GM21619 (cell line): ENCODE measurements around the gene KCTD14.
"Not testable (repeated sequence)": the region's sequence is repeated elsewhere in the genome, so short reads cannot be mapped to it uniquely, and the experiment has no call there.

ENCODE experiments used
- ATAC-seq: cut with Tn5 transposase; IDR thresholded peaks from one replicate; pipeline ENCODE4 v1.9.1; 2021; ENCODE audit not compliant: unreplicated experiment

Gene KCTD14

DNA sequence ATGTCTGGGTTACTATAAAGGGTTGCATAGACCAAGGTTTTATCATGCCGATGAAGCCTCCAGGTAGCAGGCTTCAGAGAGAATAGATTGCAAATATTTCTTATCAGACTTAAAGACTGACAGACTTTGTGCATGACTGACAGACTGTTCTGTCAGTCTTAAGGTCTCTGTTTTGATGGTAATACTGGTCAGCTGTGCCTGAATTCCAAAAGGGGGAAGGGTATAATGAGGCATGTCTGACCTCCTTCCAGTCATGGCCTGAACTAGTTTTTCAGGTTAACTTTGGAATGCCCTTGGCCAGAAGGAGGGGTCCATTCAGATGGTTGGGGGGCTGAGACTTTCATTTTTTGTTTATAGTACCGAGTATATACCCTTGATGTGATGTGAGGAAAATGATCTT lies 4.7 kb upstream of the KCTD14 start:
- ATAC-seq = no peak

DNA sequence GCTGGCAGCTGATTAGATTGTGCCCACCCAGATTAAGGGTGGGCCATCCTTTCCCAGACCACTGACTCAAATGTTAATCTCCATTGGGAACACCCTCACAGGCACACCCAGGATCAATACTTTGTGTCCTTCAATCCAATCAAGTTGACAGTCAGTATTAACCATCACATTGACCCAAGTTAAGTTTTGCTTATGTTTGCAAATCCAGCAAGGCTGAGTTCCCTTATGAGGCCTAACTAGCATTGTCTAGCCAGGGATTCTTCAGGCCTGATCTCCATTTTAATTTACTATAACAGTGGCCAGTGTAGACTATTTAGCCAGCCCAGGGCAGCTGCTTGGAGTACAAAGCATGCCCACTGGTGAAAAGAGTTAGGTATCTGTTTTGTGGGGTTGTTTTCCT lies 2.3 kb upstream of the KCTD14 start:
- no peak for ATAC-seq

DNA sequence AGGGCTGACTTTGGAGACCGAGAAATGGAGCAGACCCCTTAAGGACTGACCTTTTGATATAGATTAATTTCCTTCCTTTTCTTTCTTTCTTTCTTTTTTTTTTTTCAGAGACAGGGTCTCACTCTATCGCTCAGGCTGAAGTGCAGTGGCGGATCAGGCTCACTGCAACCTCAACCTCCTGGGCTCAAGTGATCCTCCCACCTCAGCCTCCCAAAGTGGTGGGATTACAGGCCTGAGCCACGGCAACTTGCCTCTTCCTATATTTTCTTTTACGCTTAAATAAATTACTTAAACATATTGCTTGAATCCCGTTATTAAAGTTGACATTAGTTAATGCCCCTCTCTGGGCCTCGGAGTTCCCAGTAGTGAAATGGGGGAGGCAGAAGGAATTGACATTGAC lies 350 bp upstream of the KCTD14 start:
- ATAC-seq = no peak

DNA sequence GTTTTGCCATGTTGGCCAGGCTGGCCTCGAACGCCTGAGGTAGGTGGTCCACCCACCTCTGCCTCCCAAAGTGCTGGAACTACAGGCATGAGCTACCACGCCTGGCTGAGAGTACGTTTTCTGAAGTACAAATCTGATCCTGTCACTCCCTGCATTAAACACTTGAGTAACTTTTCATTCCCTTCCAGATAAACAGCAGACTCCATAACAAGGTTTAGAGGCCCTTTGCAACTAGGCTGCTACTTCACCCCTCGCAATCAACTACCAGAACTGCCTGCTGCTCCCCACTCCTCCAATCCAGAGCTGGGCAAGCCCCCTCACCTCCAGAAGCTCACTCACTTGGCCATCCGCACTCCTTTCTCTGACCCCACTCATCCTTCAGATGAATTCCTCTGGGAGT lies 1.5 kb downstream of the KCTD14 start:
- no peak for ATAC-seq

DNA sequence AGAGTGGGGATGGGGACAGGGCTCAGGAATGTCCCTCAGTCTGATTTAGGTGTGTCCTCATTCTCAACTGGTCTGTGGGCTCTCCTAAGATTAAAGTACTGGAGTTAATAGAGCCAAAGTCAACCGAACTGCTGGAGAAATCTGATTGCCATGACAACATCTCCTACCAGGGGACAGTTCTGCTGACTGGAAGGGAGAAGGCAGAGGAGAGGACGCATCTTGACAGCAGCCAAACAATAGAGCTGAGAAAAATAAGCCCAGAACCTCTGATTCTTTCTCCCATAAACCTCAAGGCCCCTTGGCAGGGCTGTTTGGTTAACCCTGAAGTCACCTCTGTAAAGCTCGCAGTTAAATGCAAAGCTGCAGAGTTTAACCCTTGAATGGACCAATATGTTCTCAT lies 2.8 kb downstream of the KCTD14 start:
- no peak for ATAC-seq

DNA sequence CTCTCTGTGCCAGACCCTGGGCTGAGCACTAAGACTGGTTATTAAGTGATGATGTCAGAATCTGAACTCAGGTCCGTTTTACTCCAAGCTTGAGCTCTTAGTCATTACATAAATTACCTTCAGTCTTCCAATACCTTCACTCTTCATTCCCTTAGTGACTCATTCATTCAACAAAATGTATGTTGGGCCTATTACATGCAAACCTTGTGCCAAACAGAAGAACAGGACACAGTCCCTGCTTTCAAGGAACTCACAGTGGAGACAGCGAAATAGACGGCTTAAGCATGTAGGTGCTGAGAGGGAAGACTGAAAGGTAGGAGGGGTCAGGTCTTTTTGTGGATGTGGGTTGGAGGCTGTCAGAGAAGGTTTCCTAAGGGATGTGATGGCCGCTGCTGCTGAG lies 3.3 kb downstream of the KCTD14 start:
- ATAC-seq = no peak

DNA sequence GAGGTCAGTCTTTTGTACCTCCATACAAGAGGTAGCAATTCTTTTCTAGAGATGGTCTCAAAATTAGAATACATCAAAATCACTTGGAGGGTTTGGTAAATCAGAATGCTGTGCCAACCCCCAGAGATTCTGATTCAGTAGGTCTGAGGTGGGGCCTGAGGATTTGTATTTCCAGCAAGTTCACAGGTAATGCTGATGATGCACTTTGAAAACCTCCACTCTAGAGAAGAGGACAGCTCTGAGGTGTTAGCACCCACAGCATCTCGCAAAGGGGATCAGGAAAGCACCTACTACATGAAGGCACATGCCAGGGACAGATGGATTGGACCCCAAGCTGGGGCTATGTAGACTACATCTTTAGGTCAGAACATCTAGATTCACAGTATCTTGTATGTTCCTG lies 7.2 kb downstream of the KCTD14 start:
- no peak for ATAC-seq

DNA sequence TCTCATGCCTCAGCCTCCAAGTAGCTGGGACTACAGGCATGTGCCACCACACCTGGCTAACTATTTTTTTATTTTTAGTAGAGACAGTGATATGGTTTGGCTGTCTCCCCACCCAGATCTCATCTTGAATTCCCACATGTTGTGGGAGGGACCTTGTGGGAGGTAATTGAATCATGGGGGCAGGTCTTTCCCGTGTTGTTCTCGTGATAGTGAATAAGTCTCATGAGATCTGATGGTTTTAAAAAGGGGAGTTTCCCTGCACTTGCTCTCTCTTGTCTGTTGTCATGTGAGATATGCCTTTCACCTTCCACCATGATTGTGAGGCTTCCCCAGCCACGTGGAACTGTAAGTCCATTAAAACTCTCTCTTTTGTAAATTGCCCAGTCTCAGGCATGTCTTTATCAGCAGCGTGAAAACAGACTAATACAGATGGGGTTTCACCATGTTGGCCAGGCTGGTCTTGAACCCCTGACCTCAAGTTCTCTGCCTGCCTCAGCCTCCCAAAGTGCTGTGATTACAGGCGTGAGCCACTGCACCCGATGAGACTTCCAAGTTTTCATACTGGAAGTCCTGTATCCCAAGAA lies 8.0 kb downstream of the KCTD14 start:
- not testable (repeated sequence) for ATAC-seq

DNA sequence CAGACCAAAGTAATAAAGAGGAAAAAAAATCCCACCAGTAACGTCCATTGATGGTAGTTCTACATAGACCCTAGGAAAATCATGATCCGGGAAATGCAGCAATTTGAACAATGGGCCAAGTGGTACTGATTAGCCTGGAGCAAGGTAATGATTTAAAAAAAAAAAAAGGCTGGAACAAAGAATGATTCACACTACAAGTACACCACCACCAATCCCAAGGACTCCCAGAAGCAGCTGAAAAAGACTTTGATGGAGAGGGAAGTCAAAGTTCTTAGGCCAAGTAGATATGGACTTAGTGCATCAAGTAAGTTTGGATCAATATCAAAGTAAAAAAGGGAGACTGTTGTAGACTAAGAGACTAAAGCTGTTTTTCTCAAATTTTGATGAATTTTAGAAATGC lies 11.8 kb downstream of the KCTD14 start:
- ATAC-seq = no peak

DNA sequence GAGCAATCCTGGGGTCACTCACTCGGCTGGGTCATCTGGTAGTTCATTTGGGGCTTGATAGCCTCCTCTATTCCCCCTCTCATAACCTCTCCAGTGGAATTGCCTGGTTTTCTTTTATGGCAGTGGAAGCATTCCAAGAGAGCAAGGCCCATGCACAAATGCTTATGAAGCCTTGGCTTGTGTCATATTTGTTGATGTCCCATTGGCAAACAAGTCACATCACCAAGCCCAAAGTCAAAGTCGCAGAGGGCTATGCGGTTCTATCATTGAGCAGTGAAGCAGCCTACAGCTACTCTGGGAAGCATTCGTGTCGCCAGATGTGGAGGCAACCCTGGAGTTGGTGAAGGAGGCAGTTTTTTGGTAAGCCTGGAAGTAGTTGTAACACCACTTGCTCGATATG lies 12.3 kb downstream of the KCTD14 start:
- ATAC-seq = no peak

DNA sequence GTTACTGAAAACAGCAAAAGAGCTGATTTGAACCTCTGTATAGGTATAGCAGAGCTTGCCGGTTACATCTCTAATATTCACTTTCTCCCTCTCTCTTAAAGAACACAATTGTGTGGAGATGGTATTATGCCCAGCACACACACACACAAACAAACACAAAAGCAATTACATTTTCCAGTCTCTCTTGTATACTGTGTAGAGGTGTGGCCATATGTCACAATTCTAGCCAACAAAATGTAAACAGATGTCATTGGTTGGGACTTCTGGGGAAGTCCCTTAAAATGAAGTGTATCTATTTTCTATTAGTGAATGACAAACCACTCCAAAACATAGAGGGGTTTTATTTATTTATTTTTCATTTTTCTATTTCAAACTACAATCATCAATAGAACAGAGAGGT lies 12.8 kb downstream of the KCTD14 start:
- no peak for ATAC-seq

DNA sequence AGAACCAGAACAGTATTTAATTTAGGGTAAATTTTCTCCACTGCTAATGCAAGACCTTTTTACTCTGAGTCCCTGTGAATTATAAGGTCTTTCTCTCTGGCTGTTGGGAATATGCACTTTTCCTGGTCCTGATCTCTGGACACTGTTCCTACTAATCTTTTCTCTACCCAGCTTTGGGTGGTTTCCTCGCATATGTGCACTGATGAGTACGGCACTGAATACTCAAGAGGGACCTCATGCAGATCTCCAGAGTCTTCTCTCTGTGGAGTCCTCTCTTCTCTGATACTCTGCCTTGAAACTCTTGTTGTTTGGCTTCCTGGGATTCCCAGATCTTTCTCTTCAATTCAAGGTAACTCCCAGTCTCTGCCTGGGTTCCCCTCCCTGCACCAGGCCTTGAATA lies 14.0 kb downstream of the KCTD14 start:
- ATAC-seq = no peak

DNA sequence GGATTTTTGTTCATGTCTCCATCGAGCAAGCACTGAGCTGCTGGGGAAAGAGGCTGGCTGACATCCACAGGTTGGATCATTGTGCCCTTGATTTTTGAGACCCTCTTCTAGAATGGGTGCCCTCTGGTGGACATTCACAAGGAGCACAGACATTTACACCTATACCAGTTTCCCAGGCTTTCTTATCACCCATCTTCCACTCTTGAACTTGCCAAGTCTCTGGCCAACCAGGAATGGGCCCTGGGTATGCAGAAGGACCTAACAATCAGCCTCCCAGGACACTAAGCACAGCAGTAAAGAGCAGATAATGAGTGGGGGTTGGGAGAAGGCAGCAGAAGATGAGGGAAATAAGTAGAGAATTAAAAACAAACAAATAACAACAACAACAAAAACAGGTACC lies 22.9 kb downstream of the KCTD14 start:
- ATAC-seq = peak; percentile 73

DNA sequence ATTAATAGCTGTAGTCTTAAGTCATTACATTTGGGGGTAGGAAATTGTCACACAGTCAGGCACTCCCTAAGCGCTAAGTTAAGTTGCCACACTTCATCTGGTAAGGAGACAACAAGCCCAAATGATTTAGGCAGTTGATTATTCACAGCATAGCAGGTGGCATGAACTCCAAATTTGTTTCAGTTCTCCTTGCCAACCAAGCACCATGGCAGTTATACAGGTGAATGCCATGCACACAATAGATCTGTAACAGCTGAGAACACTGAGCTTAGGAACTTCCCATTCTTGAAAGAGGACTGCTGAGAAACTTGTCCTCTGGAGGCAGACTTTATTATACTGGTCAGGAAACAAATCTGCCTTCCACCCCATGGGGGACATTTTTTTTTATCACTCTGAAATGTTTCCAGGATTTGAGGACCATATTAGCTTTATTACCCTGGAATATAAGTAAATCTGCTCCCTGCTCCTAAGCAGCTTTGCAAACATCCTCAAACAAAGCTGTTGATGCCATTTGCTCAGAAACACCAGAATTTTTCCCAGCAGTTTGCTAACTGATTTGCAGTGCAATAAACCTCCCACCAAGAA lies 23.5 kb downstream of the KCTD14 start:
- ATAC-seq = no peak

DNA sequence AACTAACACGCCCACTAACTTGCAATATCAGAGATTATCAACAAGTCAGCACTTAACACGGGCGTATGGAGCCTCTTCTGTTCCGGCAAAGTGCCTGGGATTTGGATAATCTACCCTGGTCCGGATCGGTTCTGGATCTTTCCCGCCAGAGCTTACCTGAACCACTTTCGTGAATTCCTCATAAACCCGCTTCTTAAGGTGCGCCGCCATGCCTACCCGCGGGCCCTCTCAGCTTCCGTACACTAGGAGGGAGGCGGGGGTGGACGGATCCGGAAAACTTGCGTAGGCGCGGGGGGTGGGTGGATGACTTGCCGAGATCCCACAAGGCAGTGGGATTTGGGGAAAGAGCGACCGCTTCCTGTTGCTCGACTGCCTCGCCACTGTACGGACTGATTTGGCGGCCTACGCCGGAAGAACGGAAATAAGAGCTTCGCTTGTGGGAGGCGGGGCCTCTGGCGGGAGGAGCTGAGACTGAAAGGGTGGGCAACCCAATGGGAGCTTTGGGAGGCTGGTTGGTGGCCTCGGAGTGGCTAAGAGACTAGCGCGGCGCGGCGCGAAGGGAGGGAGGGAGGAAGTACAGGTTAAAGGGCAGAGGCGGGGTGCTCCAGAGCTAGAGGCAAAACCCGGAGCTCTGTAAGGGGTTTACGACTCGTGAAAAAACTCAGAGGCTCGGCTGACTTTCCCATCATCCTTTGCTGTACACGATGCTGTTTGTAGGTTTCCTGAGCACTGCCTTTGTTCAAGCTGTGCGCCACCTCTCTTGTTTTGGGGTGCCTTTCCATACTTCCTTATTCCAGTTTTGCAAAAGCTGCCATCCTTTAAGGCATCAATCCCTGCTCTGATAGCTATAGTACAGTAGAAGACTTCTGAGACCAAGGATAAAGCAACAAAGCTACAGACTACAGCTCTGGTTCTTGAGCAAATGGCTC lies 28.4 kb downstream of the KCTD14 start, which contains the start of gene INTS4:
INTS4 (minus strand) TSS at position 235 of the 929 bp plus-strand sequence; CDS start at position 210, 25 bp downstream.
- ATAC-seq = peak; percentile 99

DNA sequence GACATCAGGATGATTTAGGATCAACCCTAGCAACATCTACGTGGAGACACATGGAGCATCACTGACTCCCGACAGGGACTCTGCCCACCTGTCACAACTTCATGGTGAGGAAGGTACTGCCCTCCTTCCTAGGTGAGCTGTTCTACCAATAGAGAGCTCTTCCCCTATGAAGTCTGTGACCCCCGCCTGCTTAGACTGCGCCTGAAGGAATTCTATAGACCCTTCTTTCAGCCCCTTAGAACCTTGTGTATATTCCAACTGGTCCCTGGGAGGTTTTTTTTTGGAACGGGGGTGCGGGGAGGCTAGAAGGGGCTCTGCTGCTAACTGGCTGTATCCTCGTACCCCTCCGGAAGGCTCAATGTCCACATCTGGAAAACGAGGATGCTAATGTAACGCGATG lies 29.2 kb downstream of the KCTD14 start:
- no peak for ATAC-seq

DNA sequence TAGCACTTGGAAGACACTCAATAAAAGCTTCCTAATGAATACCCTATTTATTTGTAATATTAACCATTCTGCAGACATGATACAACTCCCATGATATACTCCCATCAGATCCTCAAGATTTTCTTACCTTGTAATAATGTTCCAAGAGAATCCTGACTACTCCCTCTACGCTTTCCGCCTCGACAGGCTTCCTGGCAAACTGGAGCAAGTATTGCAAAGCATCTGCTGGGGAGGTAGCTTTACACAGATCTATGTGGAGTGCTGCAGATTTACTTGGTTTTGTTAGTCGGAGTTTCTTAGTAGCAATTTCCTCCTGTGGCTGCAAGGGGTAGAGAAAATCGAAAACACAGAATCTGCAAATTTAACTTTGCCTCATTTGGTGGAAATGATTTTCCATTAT lies 32.1 kb downstream of the KCTD14 start:
- no peak for ATAC-seq

DNA sequence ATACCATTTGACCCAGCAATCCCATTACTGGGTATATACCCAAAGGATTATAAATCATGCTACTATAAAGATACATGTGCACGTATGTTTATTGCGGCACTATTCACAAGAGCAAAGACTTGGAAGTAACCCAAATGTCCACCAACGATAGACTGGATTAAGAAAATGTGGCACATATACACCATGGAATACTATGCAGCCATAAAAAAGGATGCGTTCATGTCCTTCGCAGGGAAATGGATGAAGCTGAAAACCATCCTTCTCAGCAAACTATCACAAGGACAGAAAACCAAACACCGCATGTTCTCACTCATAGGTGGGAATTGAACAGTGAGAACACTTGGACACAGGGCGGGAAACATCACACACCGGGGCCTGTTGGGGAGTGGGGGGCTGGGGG lies 36.6 kb downstream of the KCTD14 start:
- ATAC-seq = not testable (repeated sequence)

DNA sequence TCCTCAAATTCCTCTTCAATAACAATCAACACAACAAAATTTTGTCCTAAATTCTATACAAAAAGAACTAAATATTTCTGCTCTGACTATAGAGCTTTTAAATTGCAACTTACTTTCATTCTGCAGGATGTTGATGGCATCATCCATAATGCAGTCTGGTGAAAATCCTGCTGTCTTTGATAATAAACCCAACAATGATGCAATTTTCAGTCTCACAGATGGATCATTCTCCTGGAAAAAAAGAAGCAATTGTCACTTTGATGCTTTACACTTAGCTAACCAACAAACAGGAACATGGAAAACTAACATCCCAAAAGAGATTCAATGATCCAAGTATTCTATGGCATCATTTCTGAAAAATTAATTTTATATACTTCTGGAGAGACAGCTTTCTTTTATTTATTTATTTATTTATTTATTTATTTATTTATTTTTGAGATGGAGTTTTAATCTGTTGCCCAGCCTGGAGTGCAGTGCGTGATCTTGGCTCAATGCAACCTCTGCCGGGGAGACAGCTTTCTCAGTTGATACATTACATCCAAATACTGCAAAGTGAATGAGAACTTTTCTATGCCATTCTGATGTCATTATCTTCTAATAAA lies 41.6 kb downstream of the KCTD14 start:
- no peak for ATAC-seq

DNA sequence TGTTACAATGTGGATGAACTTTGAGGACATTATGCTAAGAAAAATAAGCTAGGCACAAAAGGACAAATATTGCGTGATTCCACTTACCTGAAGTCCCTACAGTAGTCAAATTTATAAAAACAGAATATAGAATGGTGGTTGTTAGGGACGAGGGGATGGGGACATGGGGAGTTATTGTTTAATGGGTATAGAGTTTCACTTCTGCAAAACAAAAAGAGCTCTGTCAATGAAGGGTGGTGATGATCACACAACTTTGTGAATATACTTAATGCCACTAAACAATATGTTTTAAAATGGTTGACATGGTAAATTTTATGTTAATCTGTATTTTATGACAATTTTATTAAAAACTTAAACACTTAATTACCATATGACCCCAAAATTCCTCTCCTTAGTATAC lies 54.7 kb downstream of the KCTD14 start:
- peak; percentile 61 for ATAC-seq

DNA sequence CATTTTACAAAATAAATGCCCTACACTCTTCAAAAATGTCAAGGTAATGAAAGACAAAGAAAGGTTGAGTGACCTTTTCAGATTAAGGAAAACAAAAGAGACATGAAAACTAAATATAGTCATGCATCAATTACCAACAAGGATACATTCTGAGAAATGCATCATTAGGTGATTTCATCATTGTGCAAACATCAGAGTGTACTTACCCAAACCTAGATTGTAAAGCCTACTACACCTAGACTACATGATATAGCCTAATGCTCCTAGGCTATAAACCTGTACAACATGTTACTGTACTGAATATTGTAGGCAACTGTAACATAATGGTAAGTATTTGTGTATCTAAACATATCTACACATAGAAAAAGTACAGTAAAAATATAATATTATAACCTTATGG lies 55.3 kb downstream of the KCTD14 start:
- no peak for ATAC-seq

DNA sequence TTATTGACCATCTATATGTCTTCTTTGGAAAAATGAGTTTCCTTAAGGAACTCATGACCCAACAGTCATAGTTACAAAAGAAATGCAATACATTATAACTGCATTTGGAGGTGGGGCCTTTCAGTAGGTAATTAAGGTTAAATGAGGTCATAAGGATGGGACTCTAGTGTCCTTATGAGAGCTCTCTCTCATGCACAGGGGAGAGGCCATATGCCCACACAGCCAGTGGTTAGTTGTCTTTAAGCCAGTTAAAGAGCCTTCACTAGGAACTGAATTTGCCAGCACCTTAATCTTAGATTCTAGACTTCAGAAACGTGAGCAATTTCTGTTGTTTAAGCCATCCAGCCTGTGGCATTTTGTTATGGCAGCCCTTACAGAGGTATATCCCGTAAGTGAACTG lies 56.0 kb downstream of the KCTD14 start:
- no peak for ATAC-seq
